DMS53 treated with DMSO at 0.1 percent for 48 hours (cell line): ENCODE data around the gene FOXP4.

Experiments used
- DNase-seq: peaks from one replicate; lab custom pipeline; 2025; ENCODE audit not compliant: unreplicated experiment; lab: John Stamatoyannopoulos, UW

Gene FOXP4

DNA sequence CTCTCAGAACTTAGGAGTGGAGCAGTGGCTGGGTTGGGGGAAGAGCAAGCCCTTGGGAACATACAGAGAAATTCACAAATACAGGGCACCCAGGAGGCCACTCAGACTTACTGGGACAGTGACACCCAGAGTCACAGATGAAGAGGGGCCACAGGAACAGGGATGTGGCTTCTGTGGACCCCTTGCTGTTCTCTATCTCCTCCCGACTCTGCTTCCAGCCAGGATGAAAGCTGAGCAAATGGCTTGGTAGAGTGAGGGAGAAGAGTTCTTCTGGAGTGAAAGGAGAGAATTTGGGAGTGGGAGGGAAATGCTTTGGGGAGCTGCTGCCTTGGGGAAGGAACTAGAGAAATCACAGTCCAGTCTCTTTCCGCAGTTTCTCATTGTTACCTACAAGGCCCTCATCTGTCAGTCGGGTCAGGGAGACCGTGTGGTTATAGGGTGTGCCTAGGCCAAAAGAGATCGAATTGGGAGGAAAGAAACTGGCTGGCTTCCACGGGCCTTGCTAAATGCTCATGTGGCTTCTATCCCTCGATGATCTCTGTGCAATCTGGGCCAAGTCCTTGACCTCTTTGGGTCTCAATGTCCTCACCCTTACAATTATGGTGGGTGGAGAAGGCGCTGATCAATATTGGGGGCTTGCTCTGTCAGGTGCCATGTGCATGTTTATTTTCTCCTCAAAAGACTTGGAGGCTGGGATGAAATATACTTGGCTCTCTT lies 17.0 kb downstream of the FOXP4 start:
- no peak for DNase-seq

GRCh38 chr6:41564448-41565142 lies 18.4 kb downstream of the FOXP4 start:
- no peak for DNase-seq

DNA sequence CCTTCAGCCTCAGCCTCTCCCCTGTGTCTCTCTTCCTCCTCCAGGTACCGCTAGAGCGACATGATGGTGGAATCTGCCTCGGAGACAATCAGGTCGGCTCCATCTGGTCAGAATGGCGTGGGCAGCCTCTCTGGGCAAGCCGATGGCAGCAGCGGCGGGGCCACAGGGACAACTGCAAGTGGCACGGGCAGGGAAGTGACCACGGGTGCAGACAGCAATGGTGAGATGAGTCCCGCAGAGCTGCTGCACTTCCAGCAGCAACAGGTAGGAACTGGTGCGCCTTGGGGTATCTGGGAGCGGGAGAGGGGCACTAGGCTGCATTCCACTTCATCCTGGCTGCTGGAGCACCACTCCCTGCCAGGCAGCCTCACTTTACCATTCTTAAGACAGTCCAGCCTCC lies 19.5 kb downstream of the FOXP4 start:
- DNase-seq = no peak

DNA sequence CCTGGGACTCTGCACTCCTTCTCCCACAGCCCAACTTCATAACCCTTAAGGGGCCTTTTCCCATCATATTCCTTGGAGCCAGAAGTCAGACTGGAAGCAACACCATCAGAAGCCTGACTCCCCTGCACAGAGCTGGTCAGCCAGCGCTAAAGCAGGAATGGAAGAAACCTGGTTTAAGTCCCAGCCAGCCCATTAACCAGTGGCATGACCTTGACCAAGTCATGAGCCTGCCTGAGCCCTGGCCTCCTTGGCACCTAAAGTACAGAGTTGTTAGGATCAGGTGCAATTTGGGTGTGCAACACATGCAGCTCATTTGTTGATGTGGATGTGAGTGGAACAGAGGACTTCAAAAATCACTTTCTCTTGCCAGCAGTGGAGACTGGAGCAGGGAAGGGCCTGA lies 20.8 kb downstream of the FOXP4 start:
- DNase-seq = no peak

GRCh38 chr6:41567684-41568083 lies 21.5 kb downstream of the FOXP4 start:
- DNase-seq = no peak

DNA sequence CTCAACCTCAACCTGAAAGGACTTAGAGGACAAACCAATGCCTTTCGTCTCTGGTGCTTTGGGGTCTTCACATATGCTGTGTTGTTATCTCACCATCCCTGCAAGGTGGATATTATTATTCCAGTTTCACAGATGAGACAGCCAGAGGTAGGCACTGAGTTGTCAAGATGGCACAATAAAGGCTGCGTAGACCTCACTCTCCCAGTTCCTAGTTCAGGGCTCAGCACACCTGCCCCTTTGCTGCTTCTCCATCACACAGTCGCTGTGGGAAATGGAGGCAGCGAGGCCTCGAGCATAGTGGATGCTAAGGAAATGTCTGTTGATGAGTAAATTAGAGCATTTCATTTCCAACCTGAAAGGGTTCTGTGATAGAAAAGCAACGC lies 22.0 kb downstream of the FOXP4 start:
- DNase-seq = no peak

- DNase-seq = peak; percentile 98
Observed at GRCh38 chr6:41568585-41569384, 22.6 kb downstream of the FOXP4 start.

DNA sequence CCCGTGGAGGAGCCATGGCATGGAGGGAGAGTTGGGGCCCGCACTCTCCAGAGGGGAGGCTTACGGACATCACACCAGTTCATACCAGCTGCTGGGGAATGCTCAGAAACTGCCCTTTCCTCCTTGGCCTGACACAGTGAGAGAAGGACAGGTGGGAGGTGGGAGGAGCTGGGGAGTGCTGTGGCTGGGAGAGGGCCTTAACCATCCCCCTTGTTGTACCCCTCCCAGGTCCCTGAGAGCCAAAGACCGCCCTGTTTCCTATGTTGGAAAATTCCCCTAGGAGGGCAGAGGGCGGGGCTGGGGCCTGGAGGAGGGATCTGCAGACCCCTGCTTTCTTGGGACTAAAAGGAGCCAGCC lies 24.1 kb downstream of the FOXP4 start:
- no peak for DNase-seq

- DNase-seq = no peak
Observed at GRCh38 chr6:41571021-41571780, 25.0 kb downstream of the FOXP4 start.

DNA sequence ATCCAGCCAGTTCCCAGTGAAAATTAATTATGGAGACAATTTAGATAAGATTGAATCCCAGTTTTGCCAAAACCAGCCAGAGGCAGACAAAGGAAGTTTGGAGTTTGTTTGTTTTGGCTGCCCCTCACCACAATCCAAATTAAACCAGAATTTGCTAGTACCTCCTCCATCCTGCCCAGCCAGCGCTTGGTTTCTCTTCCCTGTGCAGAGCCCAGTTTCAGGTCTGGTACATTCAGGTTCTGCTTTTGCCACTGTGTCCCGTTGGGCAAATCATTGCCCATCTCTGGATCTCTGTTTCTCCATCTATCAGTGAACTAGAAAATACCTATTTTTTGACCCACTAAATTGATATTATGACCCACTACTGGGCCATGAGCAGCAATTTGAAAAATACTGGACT lies 26.4 kb downstream of the FOXP4 start:
- DNase-seq = no peak

DNA sequence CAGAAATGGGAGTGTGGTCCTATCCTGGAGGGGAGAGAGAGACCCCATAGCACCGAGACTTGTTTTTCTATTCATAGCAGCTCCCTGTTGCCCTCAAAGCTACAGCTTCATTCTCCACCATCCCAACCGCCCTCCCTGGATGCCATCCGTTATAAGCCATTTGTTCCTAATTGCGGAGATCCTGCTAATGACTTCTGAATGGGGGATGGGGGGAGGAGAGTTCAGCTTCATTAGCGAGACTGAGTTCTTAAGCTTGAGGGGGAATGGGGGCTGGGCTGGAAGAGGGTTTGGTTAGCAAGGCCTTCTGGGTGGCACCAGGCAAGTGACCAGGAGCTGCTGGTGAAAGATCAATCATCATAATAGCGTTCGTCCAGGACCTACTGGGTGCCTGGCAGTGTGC lies 27.1 kb downstream of the FOXP4 start:
- DNase-seq = no peak

- DNase-seq = no peak
Observed at GRCh38 chr6:41573985-41574384, 27.8 kb downstream of the FOXP4 start.

DNA sequence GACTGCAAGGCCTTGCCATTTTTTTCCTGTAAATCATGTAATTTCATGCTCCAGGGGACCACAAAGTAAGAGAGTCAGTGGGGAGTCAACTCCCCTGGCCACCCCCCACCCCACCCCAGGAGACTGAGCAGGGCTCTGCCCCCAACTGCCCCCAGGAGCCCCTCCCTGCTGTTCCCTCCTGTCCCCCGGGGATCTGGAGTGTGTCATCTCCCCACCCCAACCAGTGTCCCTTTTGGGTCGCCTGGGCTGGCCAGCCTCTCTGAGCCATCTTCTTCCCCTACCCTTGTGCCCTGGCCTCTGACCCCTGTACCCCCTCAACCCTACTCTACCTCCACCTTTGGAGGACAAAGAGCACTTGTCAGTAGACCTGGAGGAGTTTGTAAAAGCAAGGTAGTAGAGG lies 29.4 kb downstream of the FOXP4 start:
- no peak for DNase-seq

- no peak for DNase-seq
Observed at GRCh38 chr6:41576667-41577066, 30.5 kb downstream of the FOXP4 start.

DNA sequence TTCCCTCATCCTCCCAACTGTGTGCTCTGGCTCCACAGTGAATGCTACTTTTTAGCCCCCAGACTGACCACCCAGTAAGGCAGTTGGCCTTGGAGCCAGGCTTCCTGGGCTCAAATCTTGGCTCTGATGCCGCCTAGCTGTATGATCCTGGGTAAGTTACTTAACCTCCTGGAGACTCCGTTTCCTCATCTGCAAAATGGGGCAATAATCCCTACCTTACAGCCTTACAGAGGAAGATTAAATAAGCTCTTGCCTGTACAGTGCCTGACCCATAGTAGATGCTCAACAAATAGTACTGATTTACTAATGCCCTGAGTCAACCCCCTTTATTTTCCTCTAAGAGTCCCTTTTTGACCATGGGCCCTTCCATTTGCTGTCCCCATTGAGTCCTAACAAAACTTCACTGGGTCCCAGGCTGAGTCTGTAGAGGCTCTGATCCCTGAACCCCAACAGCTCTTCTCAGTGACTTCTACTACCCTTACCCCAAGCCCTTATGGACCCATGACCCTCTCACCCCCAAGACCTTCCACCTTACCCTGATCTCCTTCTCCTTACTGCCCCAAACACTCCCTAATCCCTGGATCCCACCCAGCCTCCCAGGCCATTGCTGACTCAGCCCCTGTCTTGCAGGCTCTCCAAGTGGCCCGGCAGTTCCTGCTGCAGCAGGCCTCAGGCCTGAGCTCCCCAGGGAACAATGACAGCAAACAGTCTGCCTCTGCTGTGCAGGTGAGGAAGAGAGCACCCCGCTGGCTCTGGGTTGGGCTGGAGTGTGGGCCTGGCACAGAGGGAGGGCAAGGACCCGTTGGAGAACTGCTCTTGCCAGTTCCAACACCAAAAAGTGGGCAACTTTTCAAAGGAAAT lies 31.4 kb downstream of the FOXP4 start:
- peak; percentile 76 for DNase-seq

GRCh38 chr6:41578217-41579087 lies 32.3 kb downstream of the FOXP4 start:
- peak; percentile 88 for DNase-seq

- DNase-seq = no peak
Observed at GRCh38 chr6:41579088-41579610, 33.0 kb downstream of the FOXP4 start.

DNA sequence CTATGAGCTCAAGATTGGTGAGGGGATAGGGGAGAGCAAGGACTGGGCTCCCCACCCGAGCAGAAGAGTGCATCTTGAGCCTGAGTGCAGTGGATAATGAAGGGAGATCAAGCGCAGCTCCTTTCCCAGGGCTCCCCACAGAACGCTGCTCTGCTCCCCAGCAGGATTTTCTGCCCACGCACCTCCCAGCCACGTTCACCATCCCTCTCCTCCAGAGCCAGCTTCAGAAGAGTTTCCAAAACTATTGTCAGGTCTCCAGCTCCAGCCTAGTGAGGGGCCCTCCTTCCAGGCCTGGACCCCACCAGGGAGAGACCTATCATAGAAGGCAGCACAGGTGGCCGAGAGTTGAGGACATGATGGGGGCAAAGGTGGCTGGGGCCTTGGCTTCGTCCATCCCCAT lies 34.5 kb downstream of the FOXP4 start:
- no peak for DNase-seq

- no peak for DNase-seq
Observed at GRCh38 chr6:41581381-41581991, 35.3 kb downstream of the FOXP4 start.
